HG03025 (cell line): ENCODE measurements around the gene GSDMA.

Experiments used
- ATAC-seq: cut with Tn5 transposase; IDR thresholded peaks from one replicate; pipeline ENCODE4 v1.9.1; 2021; ENCODE audit warnings: mild to moderate bottlenecking, moderate library complexity; ENCODE audit not compliant: unreplicated experiment, low FRiP score

The GSDMA gene

DNA sequence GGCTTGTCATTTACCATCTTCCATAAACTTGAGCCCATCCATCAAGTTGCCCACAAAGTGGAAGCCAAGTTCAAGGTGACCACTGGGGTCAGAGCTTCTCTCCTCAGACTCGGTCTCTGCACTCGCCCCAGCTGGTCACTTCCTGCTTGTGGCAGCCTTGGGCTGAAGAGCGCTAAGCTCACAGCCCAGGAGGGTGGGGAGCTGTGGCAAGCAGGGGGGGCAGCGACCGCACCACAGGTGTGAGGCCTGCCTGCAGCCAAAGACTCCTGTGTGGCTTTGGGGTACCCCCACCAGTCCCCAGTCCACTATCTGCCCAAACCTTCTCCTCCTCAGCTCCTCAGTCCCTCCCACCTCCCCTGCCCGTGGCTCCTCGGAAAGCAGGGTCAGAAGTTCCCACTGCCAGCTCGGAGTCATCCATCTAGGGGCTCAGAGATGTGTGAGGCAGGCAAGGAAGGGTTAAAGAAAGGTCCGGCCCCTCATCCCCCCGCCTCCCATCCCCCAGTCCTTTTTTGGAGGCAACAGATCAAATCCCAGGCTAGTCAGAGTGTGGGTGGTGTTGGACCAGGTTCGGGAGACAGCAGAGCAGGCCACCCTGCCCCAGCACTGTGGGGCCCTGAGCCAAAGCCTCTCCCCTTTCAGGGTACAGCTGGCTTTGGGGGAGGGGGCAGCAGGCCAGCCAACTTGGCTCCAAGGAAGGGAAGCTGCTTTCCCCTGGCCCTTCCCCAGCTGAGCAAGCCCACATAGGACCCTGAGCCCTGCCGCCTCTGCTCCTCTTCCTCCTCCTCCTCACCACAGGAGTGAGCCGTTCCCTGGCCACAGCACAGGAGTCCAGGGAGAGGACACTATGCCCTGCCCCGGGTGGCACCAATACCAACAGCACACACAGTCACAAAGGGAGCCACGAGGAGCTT is 55.7 kb downstream of the GSDMA start:
- no peak for ATAC-seq

- no peak for ATAC-seq
Measured at GRCh38 chr17:40019140-40019991, 56.6 kb downstream of the GSDMA start.

GRCh38 chr17:40020146-40020545 is 57.3 kb downstream of the GSDMA start:
- ATAC-seq: no peak

- no peak for ATAC-seq
Measured at GRCh38 chr17:40021451-40021971, 58.7 kb downstream of the GSDMA start.

DNA sequence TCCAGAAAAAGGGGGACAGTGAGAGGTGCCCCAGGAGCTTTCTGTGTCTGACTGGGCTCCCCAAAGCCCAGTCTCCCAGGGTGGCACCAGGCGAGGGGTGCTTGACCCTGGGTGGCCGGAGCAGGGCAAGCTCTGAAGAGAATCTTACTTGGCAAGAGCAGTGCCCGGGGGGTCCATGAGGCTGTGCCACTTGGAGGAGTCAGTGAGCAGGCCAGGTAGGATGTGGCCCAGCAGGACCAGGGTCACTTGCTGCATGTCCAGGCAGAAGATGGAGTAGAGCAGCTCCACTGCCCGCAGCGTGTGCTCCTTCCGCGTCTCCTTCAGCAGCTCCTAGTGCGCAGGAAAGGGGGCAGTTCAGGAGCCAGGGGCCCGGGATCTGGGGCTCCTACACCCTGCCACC is 59.7 kb downstream of the GSDMA start:
- ATAC-seq: no peak

- ATAC-seq: no peak
Measured at GRCh38 chr17:40022961-40023541, 60.2 kb downstream of the GSDMA start.

GRCh38 chr17:40023590-40024292 is 60.9 kb downstream of the GSDMA start:
- ATAC-seq: no peak

- no peak for ATAC-seq
Measured at GRCh38 chr17:40024901-40025300, 62.1 kb downstream of the GSDMA start.

GRCh38 chr17:40025559-40025958 is 62.8 kb downstream of the GSDMA start:
- ATAC-seq: no peak

- ATAC-seq: no peak
Measured at GRCh38 chr17:40025991-40026815, 63.4 kb downstream of the GSDMA start.

GRCh38 chr17:40026816-40027613 is 64.2 kb downstream of the GSDMA start:
- ATAC-seq: no peak
